HEK293 (cell line): ENCODE results near the gene RBMS3.

Experiments used
- CTCF ChIA-PET: fragments of 350-600 bp; formaldehyde crosslinking; extraction: SDS; loops from one replicate; lab custom pipeline; 2021; ENCODE audit warnings: antibody characterized with exemption; lab: Yijun Ruan, JAX
- POLR2A ChIA-PET: fragments of 300-600 bp; formaldehyde crosslinking; extraction: SDS; loops from one replicate; lab custom pipeline; 2020; ENCODE audit warnings: antibody characterized with exemption, inconsistent platforms; lab: Yijun Ruan, JAX
- H3K27ac ChIP-seq: fragments of 200-500 bp; sonication (Bioruptor generic); 2 replicates; pipeline ENCODE4 v1.5.1; 2014; ENCODE audit warnings: low read depth, low read length, control low read depth, inconsistent platforms; ENCODE audit errors: extremely low read depth
- H3K36me3 ChIP-seq, 2 experiments: fragments of 200-500 bp in 1 of 2; sonication (Bioruptor generic) in 1 of 2; 1 replicate in 1 of 2; 2 replicates in 1 of 2; pipeline ENCODE4 v1.5.1; 2014 to 2017; ENCODE audit warnings: inconsistent platforms in 2 of 2, low read length in 2 of 2; ENCODE audit not compliant: control insufficient read depth in 2 of 2, insufficient read depth in 1 of 2
- H3K4me1 ChIP-seq: fragments of 200-500 bp; sonication (Bioruptor generic); 2 replicates; pipeline ENCODE4 v1.5.1; 2014; ENCODE audit warnings: mild to moderate bottlenecking, low read length, inconsistent platforms; ENCODE audit not compliant: control insufficient read depth, insufficient read depth
- H3K4me3 ChIP-seq: 2 replicates; pipeline ENCODE4 v1.5.1; 2011; ENCODE audit warnings: low read depth, mild to moderate bottlenecking, control low read depth, low read length, moderate library complexity
- H3K9me3 ChIP-seq: fragments of 200-500 bp; sonication (Bioruptor generic); 2 replicates; pipeline ENCODE4 v1.5.1; 2014; ENCODE audit warnings: low read depth, low read length, inconsistent platforms; ENCODE audit not compliant: control insufficient read depth, insufficient read depth
- EGR2 ChIP-seq: fragments of 450-650 bp; formaldehyde crosslinking; IDR thresholded peaks from 2 replicates; pipeline ENCODE4 v1.5.1; 2016; ENCODE audit warnings: low read depth, missing biosample characterization, missing genetic modification characterization
- MYNN ChIP-seq: fragments of 450-650 bp; formaldehyde crosslinking; IDR thresholded peaks from 2 replicates; pipeline ENCODE4 v1.5.1; 2016; ENCODE audit warnings: missing biosample characterization, missing genetic modification characterization, borderline replicate concordance
- ZBTB17 ChIP-seq: fragments of 450-650 bp; formaldehyde crosslinking; IDR thresholded peaks from 2 replicates; pipeline ENCODE4 v1.5.1; 2016; ENCODE audit warnings: missing biosample characterization, missing genetic modification characterization
- ZBTB21 ChIP-seq: fragments of 450-650 bp; formaldehyde crosslinking; IDR thresholded peaks from 2 replicates; pipeline ENCODE4 v1.5.1; 2017; ENCODE audit warnings: missing biosample characterization, missing genetic modification characterization
- ZFP41 ChIP-seq: fragments of 450-650 bp; formaldehyde crosslinking; IDR thresholded peaks from 2 replicates; pipeline ENCODE4 v1.5.1; 2016; ENCODE audit warnings: missing biosample characterization, missing genetic modification characterization, borderline replicate concordance
- ZNF132 ChIP-seq: fragments of 450-650 bp; formaldehyde crosslinking; IDR thresholded peaks from 2 replicates; pipeline ENCODE4 v1.5.1; 2017; ENCODE audit warnings: missing biosample characterization, missing genetic modification characterization, borderline replicate concordance
- ZNF221 ChIP-seq: fragments of 450-650 bp; formaldehyde crosslinking; IDR thresholded peaks from 2 replicates; pipeline ENCODE4 v1.5.1; 2017; ENCODE audit warnings: missing biosample characterization, missing genetic modification characterization, borderline replicate concordance
- ZNF24 ChIP-seq: fragments of 450-650 bp; formaldehyde crosslinking; IDR thresholded peaks from 2 replicates; pipeline ENCODE4 v1.5.1; 2016; ENCODE audit warnings: missing biosample characterization, missing genetic modification characterization
- ZNF302 ChIP-seq: fragments of 450-650 bp; formaldehyde crosslinking; IDR thresholded peaks from 2 replicates; pipeline ENCODE4 v1.5.1; 2016; ENCODE audit warnings: missing biosample characterization, missing genetic modification characterization, low read depth
- ZNF366 ChIP-seq: fragments of 450-650 bp; formaldehyde crosslinking; conservative IDR thresholded peaks from 2 replicates; pipeline ENCODE4 v1.5.1; 2016; ENCODE audit warnings: missing biosample characterization, missing genetic modification characterization
- ZNF529 ChIP-seq: fragments of 450-650 bp; formaldehyde crosslinking; IDR thresholded peaks from 2 replicates; pipeline ENCODE4 v1.5.1; 2017; ENCODE audit warnings: missing genetic modification characterization, missing biosample characterization; ENCODE audit not compliant: insufficient replicate concordance
- ZNF549 ChIP-seq: fragments of 450-650 bp; IDR thresholded peaks from 2 replicates; pipeline ENCODE4 v1.5.1; 2018; ENCODE audit warnings: missing biosample characterization, missing genetic modification characterization, mild to moderate bottlenecking, inconsistent platforms, moderate library complexity
- ZNF555 ChIP-seq: fragments of 450-650 bp; formaldehyde crosslinking; conservative IDR thresholded peaks from 2 replicates; pipeline ENCODE4 v1.5.1; 2017; ENCODE audit warnings: missing biosample characterization, mild to moderate bottlenecking, missing genetic modification characterization, inconsistent platforms
- TF ChIP-seq, protein P1 (sequence below): fragments of 450-650 bp; formaldehyde crosslinking; IDR thresholded peaks from 2 replicates; pipeline ENCODE4 v1.5.1; 2016; ENCODE audit warnings: missing biosample characterization, missing genetic modification characterization
- TF ChIP-seq, protein P2 (sequence below): fragments of 450-650 bp; formaldehyde crosslinking; IDR thresholded peaks from 2 replicates; pipeline ENCODE4 v1.5.1; 2016; ENCODE audit warnings: missing biosample characterization, missing genetic modification characterization, borderline replicate concordance
- TF ChIP-seq, protein P3 (sequence below): fragments of 450-650 bp; formaldehyde crosslinking; IDR thresholded peaks from 2 replicates; pipeline ENCODE4 v1.5.1; 2016; ENCODE audit warnings: missing biosample characterization, missing genetic modification characterization

Gene RBMS3

DNA sequence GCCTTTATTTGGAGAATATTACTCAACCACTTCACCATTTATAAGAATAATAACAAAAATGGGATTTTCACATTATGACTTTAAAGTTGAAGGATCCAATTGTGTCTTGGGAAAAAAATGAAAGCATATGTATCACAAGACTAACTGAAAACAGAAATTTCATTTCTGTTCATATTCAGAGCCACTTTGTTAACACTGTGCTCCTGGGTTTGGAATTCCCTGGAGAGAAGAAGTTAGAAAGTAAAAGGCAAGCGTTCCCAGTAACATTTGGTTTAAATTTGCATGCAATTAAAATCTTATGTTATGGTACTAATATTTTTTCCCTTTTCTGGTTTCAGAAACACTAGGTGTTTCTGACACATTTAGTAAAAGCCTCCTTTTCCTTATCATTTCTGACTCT is 230.8 kb downstream of the RBMS3 start:
- Histone ChIP-seq H3K4me1 (no peaks in the 10 kb centered on the region), H3K36me3 (no peaks in the 10 kb centered on the region)
- TF ChIP-seq ZNF221 (tag by site-specific recombination), result no peak
- TF ChIP-seq, protein P1, sequence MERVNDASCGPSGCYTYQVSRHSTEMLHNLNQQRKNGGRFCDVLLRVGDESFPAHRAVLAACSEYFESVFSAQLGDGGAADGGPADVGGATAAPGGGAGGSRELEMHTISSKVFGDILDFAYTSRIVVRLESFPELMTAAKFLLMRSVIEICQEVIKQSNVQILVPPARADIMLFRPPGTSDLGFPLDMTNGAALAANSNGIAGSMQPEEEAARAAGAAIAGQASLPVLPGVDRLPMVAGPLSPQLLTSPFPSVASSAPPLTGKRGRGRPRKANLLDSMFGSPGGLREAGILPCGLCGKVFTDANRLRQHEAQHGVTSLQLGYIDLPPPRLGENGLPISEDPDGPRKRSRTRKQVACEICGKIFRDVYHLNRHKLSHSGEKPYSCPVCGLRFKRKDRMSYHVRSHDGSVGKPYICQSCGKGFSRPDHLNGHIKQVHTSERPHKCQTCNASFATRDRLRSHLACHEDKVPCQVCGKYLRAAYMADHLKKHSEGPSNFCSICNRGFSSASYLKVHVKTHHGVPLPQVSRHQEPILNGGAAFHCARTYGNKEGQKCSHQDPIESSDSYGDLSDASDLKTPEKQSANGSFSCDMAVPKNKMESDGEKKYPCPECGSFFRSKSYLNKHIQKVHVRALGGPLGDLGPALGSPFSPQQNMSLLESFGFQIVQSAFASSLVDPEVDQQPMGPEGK, result no peak
- TF ChIP-seq MYNN (tag by site-specific recombination), result no peak
- TF ChIP-seq ZFP41 (tag by site-specific recombination), result no peak
- TF ChIP-seq, protein P2, sequence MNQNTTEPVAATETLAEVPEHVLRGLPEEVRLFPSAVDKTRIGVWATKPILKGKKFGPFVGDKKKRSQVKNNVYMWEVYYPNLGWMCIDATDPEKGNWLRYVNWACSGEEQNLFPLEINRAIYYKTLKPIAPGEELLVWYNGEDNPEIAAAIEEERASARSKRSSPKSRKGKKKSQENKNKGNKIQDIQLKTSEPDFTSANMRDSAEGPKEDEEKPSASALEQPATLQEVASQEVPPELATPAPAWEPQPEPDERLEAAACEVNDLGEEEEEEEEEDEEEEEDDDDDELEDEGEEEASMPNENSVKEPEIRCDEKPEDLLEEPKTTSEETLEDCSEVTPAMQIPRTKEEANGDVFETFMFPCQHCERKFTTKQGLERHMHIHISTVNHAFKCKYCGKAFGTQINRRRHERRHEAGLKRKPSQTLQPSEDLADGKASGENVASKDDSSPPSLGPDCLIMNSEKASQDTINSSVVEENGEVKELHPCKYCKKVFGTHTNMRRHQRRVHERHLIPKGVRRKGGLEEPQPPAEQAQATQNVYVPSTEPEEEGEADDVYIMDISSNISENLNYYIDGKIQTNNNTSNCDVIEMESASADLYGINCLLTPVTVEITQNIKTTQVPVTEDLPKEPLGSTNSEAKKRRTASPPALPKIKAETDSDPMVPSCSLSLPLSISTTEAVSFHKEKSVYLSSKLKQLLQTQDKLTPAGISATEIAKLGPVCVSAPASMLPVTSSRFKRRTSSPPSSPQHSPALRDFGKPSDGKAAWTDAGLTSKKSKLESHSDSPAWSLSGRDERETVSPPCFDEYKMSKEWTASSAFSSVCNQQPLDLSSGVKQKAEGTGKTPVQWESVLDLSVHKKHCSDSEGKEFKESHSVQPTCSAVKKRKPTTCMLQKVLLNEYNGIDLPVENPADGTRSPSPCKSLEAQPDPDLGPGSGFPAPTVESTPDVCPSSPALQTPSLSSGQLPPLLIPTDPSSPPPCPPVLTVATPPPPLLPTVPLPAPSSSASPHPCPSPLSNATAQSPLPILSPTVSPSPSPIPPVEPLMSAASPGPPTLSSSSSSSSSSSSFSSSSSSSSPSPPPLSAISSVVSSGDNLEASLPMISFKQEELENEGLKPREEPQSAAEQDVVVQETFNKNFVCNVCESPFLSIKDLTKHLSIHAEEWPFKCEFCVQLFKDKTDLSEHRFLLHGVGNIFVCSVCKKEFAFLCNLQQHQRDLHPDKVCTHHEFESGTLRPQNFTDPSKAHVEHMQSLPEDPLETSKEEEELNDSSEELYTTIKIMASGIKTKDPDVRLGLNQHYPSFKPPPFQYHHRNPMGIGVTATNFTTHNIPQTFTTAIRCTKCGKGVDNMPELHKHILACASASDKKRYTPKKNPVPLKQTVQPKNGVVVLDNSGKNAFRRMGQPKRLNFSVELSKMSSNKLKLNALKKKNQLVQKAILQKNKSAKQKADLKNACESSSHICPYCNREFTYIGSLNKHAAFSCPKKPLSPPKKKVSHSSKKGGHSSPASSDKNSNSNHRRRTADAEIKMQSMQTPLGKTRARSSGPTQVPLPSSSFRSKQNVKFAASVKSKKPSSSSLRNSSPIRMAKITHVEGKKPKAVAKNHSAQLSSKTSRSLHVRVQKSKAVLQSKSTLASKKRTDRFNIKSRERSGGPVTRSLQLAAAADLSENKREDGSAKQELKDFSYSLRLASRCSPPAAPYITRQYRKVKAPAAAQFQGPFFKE, result no peak
- TF ChIP-seq ZNF24 (tag by site-specific recombination), result no peak
- no peak for TF ChIP-seq EGR2 (tag by site-specific recombination)
- TF ChIP-seq ZNF366 (tag by site-specific recombination), result no peak
- no peak for TF ChIP-seq ZNF549
- no peak for TF ChIP-seq ZBTB21 (tag by site-specific recombination)
- TF ChIP-seq, protein P3, sequence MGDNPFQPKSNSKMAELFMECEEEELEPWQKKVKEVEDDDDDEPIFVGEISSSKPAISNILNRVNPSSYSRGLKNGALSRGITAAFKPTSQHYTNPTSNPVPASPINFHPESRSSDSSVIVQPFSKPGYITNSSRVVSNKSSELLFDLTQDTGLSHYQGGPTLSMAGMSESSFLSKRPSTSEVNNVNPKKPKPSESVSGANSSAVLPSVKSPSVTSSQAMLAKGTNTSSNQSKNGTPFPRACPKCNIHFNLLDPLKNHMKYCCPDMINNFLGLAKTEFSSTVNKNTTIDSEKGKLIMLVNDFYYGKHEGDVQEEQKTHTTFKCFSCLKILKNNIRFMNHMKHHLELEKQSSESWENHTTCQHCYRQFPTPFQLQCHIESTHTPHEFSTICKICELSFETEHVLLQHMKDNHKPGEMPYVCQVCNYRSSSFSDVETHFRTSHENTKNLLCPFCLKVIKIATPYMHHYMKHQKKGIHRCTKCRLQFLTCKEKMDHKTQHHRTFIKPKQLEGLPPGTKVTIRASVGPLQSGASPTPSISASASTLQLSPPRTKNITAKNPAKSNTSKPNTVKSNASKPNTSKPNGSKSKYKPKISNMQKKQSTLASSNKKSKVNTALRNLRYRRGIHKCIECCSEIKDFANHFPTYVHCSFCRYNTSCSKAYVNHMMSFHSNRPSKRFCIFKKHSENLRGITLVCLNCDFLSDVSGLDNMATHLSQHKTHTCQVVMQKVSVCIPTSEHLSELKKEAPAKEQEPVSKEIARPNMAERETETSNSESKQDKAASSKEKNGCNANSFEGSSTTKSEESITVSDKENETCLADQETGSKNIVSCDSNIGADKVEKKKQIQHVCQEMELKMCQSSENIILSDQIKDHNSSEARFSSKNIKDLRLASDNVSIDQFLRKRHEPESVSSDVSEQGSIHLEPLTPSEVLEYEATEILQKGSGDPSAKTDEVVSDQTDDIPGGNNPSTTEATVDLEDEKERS (tag by site-specific recombination), result no peak
- TF ChIP-seq ZNF132 (tag by site-specific recombination), result no peak
- no peak for TF ChIP-seq ZNF555 (tag by site-specific recombination)
- TF ChIP-seq ZNF302 (tag by site-specific recombination), result no peak
- no peak for TF ChIP-seq ZBTB17 (tag by site-specific recombination)
- no peak for TF ChIP-seq ZNF529 (tag by site-specific recombination)
- TF ChIP-seq, all 188 proteins: peak for 0
- ChIA-PET POLR2A (no interaction called here), CTCF (no interaction called here)
- no peaks in the 10 kb centered on the region for H3K9me3 ChIP-seq
- H3K27ac ChIP-seq, result no peak overlapping the region
- H3K4me3 ChIP-seq, result no peak overlapping the region
